Measurements from ENCODE around the gene MPC2.

- TF ChIP-seq ELF4 (IDR thresholded peaks at IDR 0.05) (no peak), PKNOX1 (IDR thresholded peaks at IDR 0.05) (no peak), FOXK2 (IDR thresholded peaks at IDR 0.05) (no peak), L3MBTL2 (conservative IDR thresholded peaks at IDR 0.05) (no peak)
Measured at GRCh38 chr1:167974698-167975097, 37.8 kb upstream of the MPC2 start.
